ENCODE results near the gene SOX11.

Gene SOX11

GRCh38 chr2:5749347-5749746, 57.2 kb downstream of the SOX11 start:
- no peaks in the 10 kb centered on the region for H3K79me2 ChIP-seq (ENCODE audit: insufficient read depth, low read length)
- TF ChIP-seq CTCF (IDR thresholded peaks at IDR 0.05; ENCODE audit: insufficient read depth, low read length, poor library complexity, severe bottlenecking) (no peak), EZH2phosphoT487 (conservative IDR thresholded peaks at IDR 0.05; ENCODE audit: low read length) (no peak)
- H3K27ac ChIP-seq (ENCODE audit: low read depth, low read length), result no peak overlapping the region
- H3K36me3 ChIP-seq (ENCODE audit: low read length), result no peaks in the 10 kb centered on the region
- H3K27me3 ChIP-seq (ENCODE audit: low read length), result no peaks in the 10 kb centered on the region
- no peak overlapping the region for H3K4me2 ChIP-seq (ENCODE audit: low read depth, low read length, poor library complexity, severe bottlenecking)
- no peak overlapping the region for H3K9ac ChIP-seq (ENCODE audit: low read length)
- H3K9me2 ChIP-seq (replicated peaks; ENCODE audit: insufficient read depth, low read length), result no peaks in the 10 kb centered on the region
- no peaks in the 10 kb centered on the region for H4K20me1 ChIP-seq (ENCODE audit: low read depth, low read length)
- no peaks in the 10 kb centered on the region for H3F3A ChIP-seq (ENCODE audit: insufficient read depth)
- no peak overlapping the region for H2AFZ ChIP-seq (ENCODE audit: low read depth, low read length, severe bottlenecking)
- H3K9me3 ChIP-seq (ENCODE audit: insufficient read depth, low read length), result no peaks in the 10 kb centered on the region
- H3K4me3 ChIP-seq (ENCODE audit: insufficient read depth, low read length, poor library complexity, severe bottlenecking), result no peak overlapping the region
